GM10266 (cell line): ENCODE data around the gene TMED10.

Experiments used
- DNase-seq: peaks from one replicate; pipeline ENCODE4 v3.0.0; 2012; ENCODE audit errors: extremely low spot score
- CTCF ChIP-seq: IDR thresholded peaks from 2 replicates; pipeline ENCODE4 v1.5.1; 2012; ENCODE audit warnings: mild to moderate bottlenecking, low read depth; ENCODE audit not compliant: control insufficient read depth, insufficient read depth; ENCODE audit errors: missing control alignments

Gene TMED10

GRCh38 chr14:75125617-75126016 is 50.8 kb downstream of the TMED10 start:
- TF ChIP-seq CTCF, result no peak
- no peak for DNase-seq

- no peak for DNase-seq
- TF ChIP-seq CTCF, result no peak
These were observed 52.4 kb downstream of the TMED10 start for GRCh38 chr14:75123991-75124390.

- no peak for TF ChIP-seq CTCF
These were observed 54.9 kb downstream of the TMED10 start for GRCh38 chr14:75121552-75121951.

GRCh38 chr14:75120541-75121291 is 55.7 kb downstream of the TMED10 start:
- TF ChIP-seq CTCF, result no peak
- no peak for DNase-seq

More at GRCh38 chr14:75121552-75121951, 54.9 kb downstream of the TMED10 start:
- no peak for DNase-seq

- TF ChIP-seq CTCF, result no peak
- no peak for DNase-seq
These were observed 57.4 kb downstream of the TMED10 start for GRCh38 chr14:75119056-75119455.

- no peak for TF ChIP-seq CTCF
- DNase-seq, result no peak
These were observed 62.4 kb downstream of the TMED10 start for GRCh38 chr14:75113932-75114539.

- DNase-seq, result no peak
These were observed 66.5 kb downstream of the TMED10 start for GRCh38 chr14:75109877-75110276.

More at GRCh38 chr14:75109877-75110276, 66.5 kb downstream of the TMED10 start:
- TF ChIP-seq CTCF, result no peak
